ENCODE results near the gene CCDC7. TPM values are rescaled to one million over a fixed set of nuclear protein-coding genes. Genes with fewer than 3 reads are reported as not detected.

The CCDC7 gene
- total RNA-seq, 2 experiments from 2014 or later = 15.7 to 15.8 TPM

DNA sequence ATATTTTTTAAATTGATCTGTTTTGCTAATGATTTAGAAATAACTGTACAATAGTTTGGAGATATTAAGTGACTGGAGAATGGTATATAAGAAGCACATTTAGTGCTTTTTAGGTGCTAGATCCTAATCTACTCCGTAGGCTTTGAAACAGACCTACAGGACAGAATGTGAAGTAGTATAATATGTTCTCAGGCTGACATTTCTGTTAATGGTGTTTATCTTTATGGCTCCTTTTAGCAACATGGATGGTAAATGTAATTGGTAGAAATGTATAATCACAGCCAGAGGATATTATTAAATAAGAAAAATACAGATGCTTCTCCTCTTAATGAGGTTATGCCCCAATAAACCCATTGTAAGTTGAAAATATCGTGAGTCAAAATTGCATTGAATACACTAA is 30.6 kb upstream of the CCDC7 start:
- DNase-seq = no peak
- no peak overlapping the region for H3K4me3 Mint-ChIP-seq
- ATAC-seq = no peak
- H3K36me3 Mint-ChIP-seq (ENCODE audit: low read depth) = no peaks in the 10 kb centered on the region
- peaks cover 4% of the 10 kb centered on the region for H3K4me1 Mint-ChIP-seq (ENCODE audit: low read depth)
- H3K9me3 Mint-ChIP-seq (ENCODE audit: insufficient read depth) = no peaks in the 10 kb centered on the region
- ChIA-PET CTCF (no interaction called here), POLR2A (no interaction called here)
- H3K27ac Mint-ChIP-seq = no peak overlapping the region
- peaks cover 5% of the 10 kb centered on the region for H3K27me3 Mint-ChIP-seq (ENCODE audit: low read depth)

DNA sequence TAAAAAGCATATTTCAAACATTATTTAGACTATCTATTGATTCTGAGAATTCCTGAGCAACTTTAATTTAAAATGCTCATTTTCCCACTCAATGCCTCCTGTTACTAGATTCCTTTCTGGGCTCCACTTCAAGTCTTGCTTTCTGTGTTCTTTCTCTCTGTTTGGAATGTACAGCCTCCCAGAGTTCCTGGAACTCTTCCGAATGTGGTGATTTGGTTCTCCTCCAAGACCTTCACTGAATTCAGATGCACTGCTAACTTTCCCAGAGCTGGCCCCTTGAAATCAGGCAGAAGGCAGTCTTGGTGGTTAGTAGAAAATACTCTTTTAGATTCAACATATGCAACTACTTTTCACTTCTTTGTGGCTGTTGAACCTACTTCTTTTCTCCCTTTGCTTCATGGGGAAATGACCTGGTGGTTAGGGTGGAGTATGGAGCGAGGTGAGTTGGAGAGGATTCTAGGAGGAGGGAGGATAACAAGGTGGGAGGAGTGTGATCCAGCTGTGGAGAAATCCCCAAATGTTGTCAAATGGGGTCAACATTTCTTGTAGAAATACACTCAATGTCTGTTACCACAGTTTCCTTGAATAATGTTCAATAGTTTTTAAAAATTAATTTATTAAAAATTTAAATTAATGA is 27.9 kb upstream of the CCDC7 start:
- Mint-ChIP-seq H3K36me3 (ENCODE audit: low read depth) (no peaks in the 10 kb centered on the region), H3K9me3 (ENCODE audit: insufficient read depth) (no peaks in the 10 kb centered on the region), H3K4me3 (no peak overlapping the region), H3K27me3 (ENCODE audit: low read depth) (peaks cover 5% of the 10 kb centered on the region), H3K4me1 (ENCODE audit: low read depth) (peaks cover 4% of the 10 kb centered on the region), H3K27ac (no peak overlapping the region)
- POLR2A ChIA-PET = no interaction called here
- CTCF ChIA-PET = no interaction called here
- no peak for DNase-seq
- no peak for ATAC-seq

DNA sequence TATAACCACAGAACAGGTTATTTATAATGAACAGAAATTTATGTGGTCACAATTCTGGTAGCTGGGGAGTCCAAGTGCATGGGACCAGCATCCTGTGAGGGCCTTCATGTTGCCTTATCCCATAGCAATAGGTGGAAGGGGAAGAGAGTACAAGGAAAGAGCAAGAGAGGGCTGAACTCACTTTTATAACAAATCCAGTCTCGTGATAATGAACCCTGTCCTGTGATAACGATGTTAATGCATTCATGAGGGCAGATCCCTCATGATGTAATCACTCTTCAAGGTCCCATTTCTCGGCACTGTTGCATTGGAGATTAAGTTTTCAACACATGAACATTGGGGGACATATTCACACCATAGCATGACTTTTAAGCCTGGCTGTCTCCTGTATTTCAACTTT is 27.4 kb upstream of the CCDC7 start:
- H3K27me3 Mint-ChIP-seq (ENCODE audit: low read depth) = peaks cover 5% of the 10 kb centered on the region
- no peak overlapping the region for H3K4me3 Mint-ChIP-seq

GRCh38 chr10:32419615-32420014 is 26.3 kb upstream of the CCDC7 start:
- Mint-ChIP-seq H3K4me3 (no peak overlapping the region), H3K36me3 (ENCODE audit: low read depth) (no peaks in the 10 kb centered on the region), H3K4me1 (ENCODE audit: low read depth) (no peaks in the 10 kb centered on the region), H3K27ac (no peak overlapping the region), H3K9me3 (ENCODE audit: insufficient read depth) (no peaks in the 10 kb centered on the region), H3K27me3 (ENCODE audit: low read depth) (peaks cover 5% of the 10 kb centered on the region)
- DNase-seq (no peak), ATAC-seq (no peak)
- ChIA-PET POLR2A (no interaction called here), CTCF (no interaction called here)

More for the DNA sequence above, 27.4 kb upstream of the CCDC7 start:
- H3K36me3 Mint-ChIP-seq (ENCODE audit: low read depth) = no peaks in the 10 kb centered on the region
- CTCF ChIA-PET = no interaction called here
- DNase-seq = no peak
- H3K4me1 Mint-ChIP-seq (ENCODE audit: low read depth) = peaks cover under 1% of the 10 kb centered on the region
- ATAC-seq = no peak
- POLR2A ChIA-PET = no interaction called here
- no peaks in the 10 kb centered on the region for H3K9me3 Mint-ChIP-seq (ENCODE audit: insufficient read depth)
- no peak overlapping the region for H3K27ac Mint-ChIP-seq

DNA sequence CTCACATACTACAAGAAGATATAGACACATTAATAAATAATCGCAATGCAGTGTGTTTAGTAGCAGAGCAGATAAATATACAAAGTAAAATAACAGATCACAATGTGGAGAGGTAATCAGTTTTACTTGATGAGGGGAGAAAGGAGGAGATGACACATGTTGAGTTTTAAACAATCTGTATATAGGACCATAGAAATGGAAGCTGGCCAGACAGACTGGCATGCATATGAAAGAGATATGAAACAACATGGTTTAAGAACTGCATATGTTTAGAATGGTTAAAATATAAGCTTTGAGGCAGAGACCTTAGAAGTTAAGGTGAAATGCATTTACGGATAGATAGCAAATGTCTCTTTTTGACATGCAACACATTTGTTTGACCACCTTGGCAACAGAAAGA is 19.8 kb upstream of the CCDC7 start:
- POLR2A ChIA-PET = no interaction called here
- ATAC-seq (no peak), DNase-seq (no peak)
- no peaks in the 10 kb centered on the region for H3K9me3 Mint-ChIP-seq (ENCODE audit: insufficient read depth)
- H3K27ac Mint-ChIP-seq = no peak overlapping the region
- H3K27me3 Mint-ChIP-seq (ENCODE audit: low read depth) = peaks cover 2% of the 10 kb centered on the region
- CTCF ChIA-PET = no interaction called here
- no peaks in the 10 kb centered on the region for H3K4me1 Mint-ChIP-seq (ENCODE audit: low read depth)
- H3K4me3 Mint-ChIP-seq = no peak overlapping the region
- H3K36me3 Mint-ChIP-seq (ENCODE audit: low read depth) = no peaks in the 10 kb centered on the region

GRCh38 chr10:32433542-32433941 is 12.4 kb upstream of the CCDC7 start:
- Mint-ChIP-seq H3K36me3 (ENCODE audit: low read depth) (no peaks in the 10 kb centered on the region), H3K4me1 (ENCODE audit: low read depth) (no peaks in the 10 kb centered on the region), H3K27ac (no peak overlapping the region), H3K9me3 (ENCODE audit: insufficient read depth) (peaks cover 3% of the 10 kb centered on the region), H3K4me3 (no peak overlapping the region), H3K27me3 (ENCODE audit: low read depth) (peaks cover 4% of the 10 kb centered on the region)
- no peak for ATAC-seq
- ChIA-PET POLR2A (no interaction called here), CTCF (no interaction called here)
- DNase-seq = no peak

DNA sequence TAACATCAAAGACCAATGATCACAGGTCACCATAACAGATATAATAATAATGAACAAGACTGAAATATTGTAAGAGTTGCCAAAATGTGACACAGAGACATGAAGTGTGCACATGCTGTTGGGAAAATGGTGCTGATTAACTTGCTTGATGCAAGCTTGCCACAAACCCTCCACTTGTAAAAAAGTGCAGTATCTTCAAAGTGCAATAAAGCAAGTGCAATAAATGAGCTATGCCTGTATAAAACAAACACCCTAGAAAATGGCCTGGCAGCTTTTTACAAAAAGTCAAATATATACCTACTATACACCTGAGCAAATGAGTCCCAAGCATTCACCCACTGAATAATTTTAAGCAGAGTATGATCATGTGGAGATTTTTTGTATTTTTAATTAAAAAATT is 9.7 kb upstream of the CCDC7 start:
- Mint-ChIP-seq H3K4me1 (ENCODE audit: low read depth) (no peaks in the 10 kb centered on the region), H3K9me3 (ENCODE audit: insufficient read depth) (peaks cover 3% of the 10 kb centered on the region), H3K27me3 (ENCODE audit: low read depth) (peaks cover 2% of the 10 kb centered on the region), H3K27ac (no peak overlapping the region), H3K36me3 (ENCODE audit: low read depth) (no peaks in the 10 kb centered on the region), H3K4me3 (no peak overlapping the region)
- ChIA-PET POLR2A (no interaction called here), CTCF (interaction anchor here (1.2 kb wide), 2 partner anchors 10 to 180 kb away, joined by 3 read pairs; partner anchors contain the start of gene CCDC7)
- DNase-seq = no peak
- ATAC-seq = no peak

- no peak for DNase-seq
- Mint-ChIP-seq H3K36me3 (ENCODE audit: low read depth) (no peaks in the 10 kb centered on the region), H3K27me3 (ENCODE audit: low read depth) (peaks cover 3% of the 10 kb centered on the region), H3K4me3 (no peak overlapping the region), H3K27ac (no peak overlapping the region), H3K9me3 (ENCODE audit: insufficient read depth) (peaks cover 3% of the 10 kb centered on the region), H3K4me1 (ENCODE audit: low read depth) (no peaks in the 10 kb centered on the region)
- CTCF ChIA-PET = interaction anchor here (1.0 to 1.2 kb wide), 3 partner anchors 8 to 181 kb away, joined by 3 read pairs; partner anchors contain the start of gene CCDC7
- ATAC-seq = no peak
- POLR2A ChIA-PET = no interaction called here
Measured at GRCh38 chr10:32437334-32437733, 8.6 kb upstream of the CCDC7 start.

GRCh38 chr10:32445036-32445435 is 904 bp upstream of the CCDC7 start:
- H3K36me3 Mint-ChIP-seq (ENCODE audit: low read depth) = peaks cover 9% of the 10 kb centered on the region
- H3K27me3 Mint-ChIP-seq (ENCODE audit: low read depth) = peaks cover 2% of the 10 kb centered on the region
- peak overlapping the region; percentile 99 for H3K27ac Mint-ChIP-seq
- peaks cover 13% of the 10 kb centered on the region for H3K4me1 Mint-ChIP-seq (ENCODE audit: low read depth)
- DNase-seq (no peak), ATAC-seq (no peak)
- peak overlapping the region; percentile 98 for H3K4me3 Mint-ChIP-seq
- CTCF ChIA-PET = interaction anchor here (0.8 to 1.4 kb wide), 11 partner anchors 10 to 564 kb away, joined by 3 to 22 read pairs (median 4); no protein-coding TSS in a partner anchor
- peaks cover 6% of the 10 kb centered on the region for H3K9me3 Mint-ChIP-seq (ENCODE audit: insufficient read depth)
- POLR2A ChIA-PET = interaction anchor here (0.5 to 2.2 kb wide), 16 partner anchors 9 to 711 kb away, joined by 3 to 37 read pairs (median 4); no protein-coding TSS in a partner anchor

DNA sequence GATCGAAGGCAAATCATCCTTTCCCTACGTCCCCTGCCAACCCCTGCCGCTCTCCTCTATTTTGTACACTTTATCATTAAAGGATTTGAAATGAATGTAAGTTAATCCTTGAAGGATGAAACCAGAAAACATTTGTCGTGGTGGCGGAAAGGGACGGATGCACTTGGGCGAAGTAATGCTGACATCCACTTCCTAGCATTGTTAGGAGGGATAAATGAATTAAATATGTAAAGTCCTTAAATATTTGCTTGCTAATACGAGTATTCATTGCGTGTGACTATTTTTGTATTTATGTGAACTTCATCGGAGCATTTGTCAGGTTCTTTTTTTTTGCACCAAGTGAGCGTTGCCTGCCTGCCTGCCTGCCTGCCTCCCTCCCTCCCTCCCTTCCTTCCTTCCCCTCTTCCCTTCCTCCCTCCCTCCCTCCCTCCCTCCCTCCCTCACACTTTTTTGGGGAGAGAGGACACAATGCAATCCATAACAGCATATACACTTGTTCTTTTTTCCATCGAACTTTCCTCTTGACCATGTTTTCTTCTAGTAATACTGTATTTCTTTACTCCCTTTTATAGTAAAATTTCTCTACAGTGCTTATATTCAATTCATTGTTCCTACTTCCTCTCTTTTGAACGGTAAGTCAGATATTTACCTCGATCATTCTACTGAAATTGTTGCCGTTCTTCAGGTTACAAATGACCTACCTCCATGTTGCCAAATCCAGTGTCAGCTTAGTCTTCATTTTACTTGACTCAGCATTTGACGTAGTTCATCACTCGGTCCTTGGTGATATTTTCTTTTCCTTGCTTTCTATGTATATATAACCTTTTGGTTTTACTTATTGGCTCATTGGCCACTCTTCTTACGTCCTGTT is 831 bp downstream of the CCDC7 start:
- H3K27ac Mint-ChIP-seq = peak overlapping the region; percentile 99
- DNase-seq (no peak), ATAC-seq (no peak)
- H3K4me1 Mint-ChIP-seq (ENCODE audit: low read depth) = peaks cover 13% of the 10 kb centered on the region
- peaks cover 6% of the 10 kb centered on the region for H3K9me3 Mint-ChIP-seq (ENCODE audit: insufficient read depth)
- ChIA-PET POLR2A (interaction anchor here (0.9 to 2.2 kb wide), 7 partner anchors 7 to 527 kb away, joined by 5 to 37 read pairs (median 7); no protein-coding TSS in a partner anchor), CTCF (interaction anchor here (0.9 kb wide), 1 partner anchor 190 kb away, joined by 3 read pairs; no protein-coding TSS in a partner anchor)
- peak overlapping the region; percentile 98 for H3K4me3 Mint-ChIP-seq
- H3K36me3 Mint-ChIP-seq (ENCODE audit: low read depth) = peaks cover 14% of the 10 kb centered on the region
- peaks cover 2% of the 10 kb centered on the region for H3K27me3 Mint-ChIP-seq (ENCODE audit: low read depth)

GRCh38 chr10:32454148-32454547 is 8.2 kb downstream of the CCDC7 start:
- H3K27me3 Mint-ChIP-seq (ENCODE audit: low read depth) = no peaks in the 10 kb centered on the region
- ChIA-PET POLR2A (interaction anchor here (1.2 to 1.3 kb wide), 2 partner anchors 8 to 527 kb away, joined by 3 to 6 read pairs; partner anchors contain the start of gene CCDC7), CTCF (no interaction called here)
- no peak for DNase-seq
- H3K9me3 Mint-ChIP-seq (ENCODE audit: insufficient read depth) = no peaks in the 10 kb centered on the region
- peaks cover 56% of the 10 kb centered on the region for H3K36me3 Mint-ChIP-seq (ENCODE audit: low read depth)
- H3K4me1 Mint-ChIP-seq (ENCODE audit: low read depth) = peaks cover 19% of the 10 kb centered on the region
- no peak overlapping the region for H3K4me3 Mint-ChIP-seq
- ATAC-seq = no peak
- H3K27ac Mint-ChIP-seq = no peak overlapping the region

Measured in activated CD8-positive, alpha-beta T cell treated with anti-CD3 and anti-CD28 coated beads, Interleukin-2, amount 10 ng/mL, durations not matched to agents 7 days and 5 days (primary cell).